ENCODE measurements around the gene INSC. TPM values are rescaled to one million over a fixed set of nuclear protein-coding genes. Genes with fewer than 3 reads are reported as not detected.

INSC gene
- polyA plus RNA-seq, 3 donors, result not detected

DNA sequence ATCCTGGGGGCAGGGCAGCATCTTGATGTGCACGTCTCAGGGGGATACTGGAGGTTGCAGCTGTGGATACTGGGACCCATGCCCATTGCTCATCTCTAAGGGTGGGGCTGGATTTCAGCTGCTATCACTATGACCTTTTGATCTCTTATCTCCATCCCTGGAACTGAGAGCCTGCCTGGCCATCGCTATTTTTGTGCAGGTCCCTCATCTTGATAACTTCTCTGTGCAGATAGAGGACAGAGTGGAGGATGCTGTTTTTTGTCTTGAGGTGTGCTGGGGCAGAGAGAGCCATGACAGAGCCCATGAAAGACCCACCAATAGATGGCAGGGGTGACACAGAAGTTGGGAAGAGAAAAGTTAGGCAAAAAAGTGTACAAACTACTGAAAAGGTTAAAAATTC lies 5.1 kb upstream of the INSC start:
- Histone ChIP-seq H2AFZ (ENCODE audit: insufficient read depth, low read depth, low read length, poor library complexity, severe bottlenecking) (no peak overlapping the region), H3K4me1 (ENCODE audit: control insufficient read depth in 1 of 2, insufficient read depth in 2 of 2, low read length in 2 of 2) (peaks cover 13 to 14% of the 10 kb centered on the region in 2 donors), H3K9me3 (replicated peaks in 1 of 2; ENCODE audit: control insufficient read depth in 1 of 2, insufficient read depth in 1 of 2, low read length in 2 of 2) (no peaks in the 10 kb centered on the region), H3K9ac (ENCODE audit: insufficient read depth, low read length, poor library complexity, severe bottlenecking) (no peak overlapping the region), H3K79me2 (ENCODE audit: insufficient read depth, low read length) (no peaks in the 10 kb centered on the region), H4K20me1 (ENCODE audit: insufficient read depth, low read length) (no peaks in the 10 kb centered on the region), H3K36me3 (replicated peaks in 1 of 2; ENCODE audit: control insufficient read depth in 1 of 2, insufficient read depth in 2 of 2, low read length in 2 of 2) (no peaks in the 10 kb centered on the region), H3K27ac (ENCODE audit: low read depth in 1 of 2, low read length in 2 of 2) (no peak overlapping the region), H3K4me3 (replicated peaks in 1 of 3; ENCODE audit: low read depth in 2 of 3, low read length in 3 of 3) (no peak overlapping the region), H3K27me3 (ENCODE audit: control insufficient read depth in 2 of 2, insufficient read depth in 2 of 2, low read length in 2 of 2) (peaks cover 0 to 5% of the 10 kb centered on the region in 2 donors), H3K4me2 (replicated peaks; ENCODE audit: extremely low read depth, low read length, poor library complexity, severe bottlenecking) (no peak overlapping the region)
- WGBS (ENCODE audit: insufficient coverage), result no CpG with 5 or more reads among the region's 2 CpGs
- H3K27ac Mint-ChIP-seq, result no peak overlapping the region
- no peaks in the 10 kb centered on the region for H3K36me3 Mint-ChIP-seq
- H3K27me3 Mint-ChIP-seq (ENCODE audit: low read depth in 3 of 3), result peaks cover 6 to 15% (median 9%) of the 10 kb centered on the region in 3 donors
- no peak overlapping the region for H3K4me3 Mint-ChIP-seq
- no peak for DNase-seq
- peaks cover 0 to 6% (median 0%) of the 10 kb centered on the region in 7 donors for H3K9me3 Mint-ChIP-seq
- intact Hi-C loops (cut with micrococcal nuclease), result no loop called here
- peaks cover 21% of the 10 kb centered on the region for H3K4me1 Mint-ChIP-seq
- TF ChIP-seq, protein P1, sequence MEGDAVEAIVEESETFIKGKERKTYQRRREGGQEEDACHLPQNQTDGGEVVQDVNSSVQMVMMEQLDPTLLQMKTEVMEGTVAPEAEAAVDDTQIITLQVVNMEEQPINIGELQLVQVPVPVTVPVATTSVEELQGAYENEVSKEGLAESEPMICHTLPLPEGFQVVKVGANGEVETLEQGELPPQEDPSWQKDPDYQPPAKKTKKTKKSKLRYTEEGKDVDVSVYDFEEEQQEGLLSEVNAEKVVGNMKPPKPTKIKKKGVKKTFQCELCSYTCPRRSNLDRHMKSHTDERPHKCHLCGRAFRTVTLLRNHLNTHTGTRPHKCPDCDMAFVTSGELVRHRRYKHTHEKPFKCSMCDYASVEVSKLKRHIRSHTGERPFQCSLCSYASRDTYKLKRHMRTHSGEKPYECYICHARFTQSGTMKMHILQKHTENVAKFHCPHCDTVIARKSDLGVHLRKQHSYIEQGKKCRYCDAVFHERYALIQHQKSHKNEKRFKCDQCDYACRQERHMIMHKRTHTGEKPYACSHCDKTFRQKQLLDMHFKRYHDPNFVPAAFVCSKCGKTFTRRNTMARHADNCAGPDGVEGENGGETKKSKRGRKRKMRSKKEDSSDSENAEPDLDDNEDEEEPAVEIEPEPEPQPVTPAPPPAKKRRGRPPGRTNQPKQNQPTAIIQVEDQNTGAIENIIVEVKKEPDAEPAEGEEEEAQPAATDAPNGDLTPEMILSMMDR (IDR thresholded peaks at IDR 0.05), result no peak

DNA sequence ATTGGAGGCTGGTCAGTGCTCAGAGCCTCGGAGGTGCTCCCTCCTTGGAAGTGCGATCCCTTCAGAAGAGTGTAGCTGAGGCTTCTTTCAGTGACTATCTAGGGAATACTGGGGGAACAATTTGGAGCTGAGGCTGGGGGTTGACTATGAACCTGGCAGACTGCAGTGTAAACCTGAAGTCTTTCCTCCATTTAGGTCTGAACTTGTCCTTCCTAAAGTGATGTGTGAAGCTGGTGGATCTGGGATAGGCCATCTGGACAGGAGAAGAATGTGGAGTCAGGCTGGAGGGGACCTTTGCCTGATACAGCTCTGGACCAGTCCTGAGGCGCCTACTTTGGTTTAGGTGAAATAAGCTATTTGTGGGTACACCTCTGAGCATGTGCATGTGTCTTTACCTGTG lies 3.5 kb upstream of the INSC start:
- Mint-ChIP-seq H3K27ac (no peak overlapping the region), H3K9me3 (peaks cover 0 to 11% (median 0%) of the 10 kb centered on the region in 7 donors), H3K27me3 (ENCODE audit: low read depth in 3 of 3) (peaks cover 14 to 27% (median 17%) of the 10 kb centered on the region in 3 donors), H3K4me1 (peaks cover 27% of the 10 kb centered on the region), H3K36me3 (no peaks in the 10 kb centered on the region), H3K4me3 (no peak overlapping the region)
- H3K79me2 ChIP-seq (ENCODE audit: insufficient read depth, low read length), result no peaks in the 10 kb centered on the region
- no peak overlapping the region for H2AFZ ChIP-seq (ENCODE audit: insufficient read depth, low read depth, low read length, poor library complexity, severe bottlenecking)
- H3K9ac ChIP-seq (ENCODE audit: insufficient read depth, low read length, poor library complexity, severe bottlenecking), result no peak overlapping the region
- H3K4me1 ChIP-seq (ENCODE audit: control insufficient read depth in 1 of 2, insufficient read depth in 2 of 2, low read length in 2 of 2), result peaks cover 14 to 16% of the 10 kb centered on the region in 2 donors
- 97% methylated on average over 3 of the region's 3 CpGs for WGBS (ENCODE audit: insufficient coverage)
- TF ChIP-seq, protein P1 (IDR thresholded peaks at IDR 0.05), result no peak
- peaks cover 3 to 20% of the 10 kb centered on the region in 2 donors for H3K27me3 ChIP-seq (ENCODE audit: control insufficient read depth in 2 of 2, insufficient read depth in 2 of 2, low read length in 2 of 2)
- no peak overlapping the region for H3K4me2 ChIP-seq (replicated peaks; ENCODE audit: extremely low read depth, low read length, poor library complexity, severe bottlenecking)
- H3K9me3 ChIP-seq (replicated peaks in 1 of 2; ENCODE audit: control insufficient read depth in 1 of 2, insufficient read depth in 1 of 2, low read length in 2 of 2), result no peaks in the 10 kb centered on the region
- H3K4me3 ChIP-seq (replicated peaks in 1 of 3; ENCODE audit: low read depth in 2 of 3, low read length in 3 of 3), result no peak overlapping the region
- intact Hi-C loops (cut with micrococcal nuclease), result no loop called here
- no peaks in the 10 kb centered on the region for H4K20me1 ChIP-seq (ENCODE audit: insufficient read depth, low read length)
- no peak overlapping the region for H3K27ac ChIP-seq (ENCODE audit: low read depth in 1 of 2, low read length in 2 of 2)
- DNase-seq, result no peak
- no peaks in the 10 kb centered on the region for H3K36me3 ChIP-seq (replicated peaks in 1 of 2; ENCODE audit: control insufficient read depth in 1 of 2, insufficient read depth in 2 of 2, low read length in 2 of 2)

All from CD14-positive monocyte (primary cell).